Breast epithelium (tissue), 3 donors: Measurements from ENCODE around the gene ACTN4.

Experiments used
- CTCF ChIP-seq, 3 donors: fragments of 450-650 bp; IDR thresholded peaks; one replicate each; pipeline ENCODE4 v1.5.1; 2016 to 2017; ENCODE audit warnings: antibody characterized with exemption in 3 of 3, mild to moderate bottlenecking in 3 of 3, moderate library complexity in 3 of 3
- POLR2A ChIP-seq: fragments of 450-650 bp; IDR thresholded peaks from one replicate; pipeline ENCODE4 v1.6.1; 2016; ENCODE audit warnings: antibody characterized with exemption, mild to moderate bottlenecking, moderate library complexity
- POLR2AphosphoS5 ChIP-seq, 3 donors: sonication (generic); formaldehyde crosslinking; IDR thresholded peaks; one replicate each; pipeline ENCODE4 v1.6.1; 2017; ENCODE audit warnings: antibody characterized with exemption in 3 of 3

DNA sequence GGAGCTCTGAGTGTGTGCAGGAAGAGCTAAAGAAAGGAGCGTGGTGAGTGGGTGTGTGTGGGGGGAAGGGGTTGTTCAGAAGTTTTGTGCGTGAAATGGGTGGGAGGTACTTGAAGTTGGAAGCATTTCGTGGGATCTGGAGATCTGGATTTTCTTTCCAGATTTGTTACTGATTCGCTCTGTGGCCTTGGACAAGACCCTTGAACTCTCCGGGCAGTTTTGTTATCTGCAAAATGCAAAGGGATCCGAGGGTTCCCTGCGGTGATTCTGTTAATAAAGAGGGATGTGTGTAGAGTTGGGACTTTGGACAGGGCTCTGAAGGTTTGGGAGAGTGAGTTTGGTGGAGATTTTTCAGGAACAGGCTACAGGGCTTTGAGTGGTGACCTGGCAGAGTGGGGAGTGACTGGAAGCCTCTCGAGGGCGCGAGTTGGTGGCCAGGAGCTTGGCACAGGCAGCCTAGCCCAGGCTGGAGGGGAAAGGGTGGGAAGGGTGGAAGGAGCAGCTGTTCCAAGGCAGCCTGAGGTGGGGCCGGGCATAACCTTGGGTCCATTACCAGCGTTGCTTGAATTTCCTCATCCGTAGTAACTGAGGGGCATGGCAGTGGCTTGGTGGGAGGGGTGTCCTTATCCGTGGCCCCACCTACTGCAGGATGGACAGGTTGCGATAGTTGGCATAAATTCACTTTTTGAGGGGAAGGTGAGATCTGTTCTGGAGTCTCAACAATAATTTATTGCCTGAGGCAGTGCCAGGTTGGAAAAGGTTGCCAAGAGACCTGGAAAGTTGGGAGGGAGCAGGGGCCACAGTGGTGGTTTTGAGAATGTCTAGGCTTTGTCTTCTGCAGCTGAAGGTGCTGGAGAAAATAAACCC is 2.1 kb downstream of the ACTN4 start:
- TF ChIP-seq CTCF (IDR thresholded peaks at IDR 0.05) (no peak), POLR2AphosphoS5 (IDR thresholded peaks at IDR 0.05) (peak; percentile 8 to 48 (median 15)), POLR2A (peak; percentile 37)
